ENCODE results near the gene MARCHF2.

The MARCHF2 gene

GRCh38 chr19:8449830-8450229 lies 36.7 kb downstream of the MARCHF2 start:
- H3F3A ChIP-seq (ENCODE audit: control insufficient read depth, insufficient read depth): peaks cover 9% of the 10 kb centered on the region
- H3K4me1 ChIP-seq (ENCODE audit: control insufficient read depth, low read length): peaks cover 41% of the 10 kb centered on the region
- H3K9me3 ChIP-seq (ENCODE audit: control insufficient read depth, insufficient read depth, low read length): no peaks in the 10 kb centered on the region
- TF ChIP-seq, protein P1, sequence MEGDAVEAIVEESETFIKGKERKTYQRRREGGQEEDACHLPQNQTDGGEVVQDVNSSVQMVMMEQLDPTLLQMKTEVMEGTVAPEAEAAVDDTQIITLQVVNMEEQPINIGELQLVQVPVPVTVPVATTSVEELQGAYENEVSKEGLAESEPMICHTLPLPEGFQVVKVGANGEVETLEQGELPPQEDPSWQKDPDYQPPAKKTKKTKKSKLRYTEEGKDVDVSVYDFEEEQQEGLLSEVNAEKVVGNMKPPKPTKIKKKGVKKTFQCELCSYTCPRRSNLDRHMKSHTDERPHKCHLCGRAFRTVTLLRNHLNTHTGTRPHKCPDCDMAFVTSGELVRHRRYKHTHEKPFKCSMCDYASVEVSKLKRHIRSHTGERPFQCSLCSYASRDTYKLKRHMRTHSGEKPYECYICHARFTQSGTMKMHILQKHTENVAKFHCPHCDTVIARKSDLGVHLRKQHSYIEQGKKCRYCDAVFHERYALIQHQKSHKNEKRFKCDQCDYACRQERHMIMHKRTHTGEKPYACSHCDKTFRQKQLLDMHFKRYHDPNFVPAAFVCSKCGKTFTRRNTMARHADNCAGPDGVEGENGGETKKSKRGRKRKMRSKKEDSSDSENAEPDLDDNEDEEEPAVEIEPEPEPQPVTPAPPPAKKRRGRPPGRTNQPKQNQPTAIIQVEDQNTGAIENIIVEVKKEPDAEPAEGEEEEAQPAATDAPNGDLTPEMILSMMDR (IDR thresholded peaks at IDR 0.05; ENCODE audit: low read depth, low read length, poor library complexity, severe bottlenecking): no peak
- TF ChIP-seq EZH2phosphoT487 (IDR thresholded peaks at IDR 0.05; ENCODE audit: borderline replicate concordance, low read length): no peak
- no peak overlapping the region for H3K4me3 ChIP-seq (ENCODE audit: low read length)
- peaks cover 85% of the 10 kb centered on the region for H3K36me3 ChIP-seq (ENCODE audit: control insufficient read depth, low read length)
- no peaks in the 10 kb centered on the region for H3K27me3 ChIP-seq (ENCODE audit: control insufficient read depth, low read length)
- peaks cover 100% of the 10 kb centered on the region for H3K79me2 ChIP-seq (ENCODE audit: control insufficient read depth, low read length)
- no peaks in the 10 kb centered on the region for H3K9me2 ChIP-seq (replicated peaks; ENCODE audit: control insufficient read depth, low read length)
- no peak overlapping the region for H3K4me2 ChIP-seq (ENCODE audit: low read length)
- no peak overlapping the region for H3K27ac ChIP-seq (ENCODE audit: low read depth, low read length)
- H4K20me1 ChIP-seq (ENCODE audit: control insufficient read depth, insufficient read depth, low read depth, low read length): peaks cover 67% of the 10 kb centered on the region

DNA sequence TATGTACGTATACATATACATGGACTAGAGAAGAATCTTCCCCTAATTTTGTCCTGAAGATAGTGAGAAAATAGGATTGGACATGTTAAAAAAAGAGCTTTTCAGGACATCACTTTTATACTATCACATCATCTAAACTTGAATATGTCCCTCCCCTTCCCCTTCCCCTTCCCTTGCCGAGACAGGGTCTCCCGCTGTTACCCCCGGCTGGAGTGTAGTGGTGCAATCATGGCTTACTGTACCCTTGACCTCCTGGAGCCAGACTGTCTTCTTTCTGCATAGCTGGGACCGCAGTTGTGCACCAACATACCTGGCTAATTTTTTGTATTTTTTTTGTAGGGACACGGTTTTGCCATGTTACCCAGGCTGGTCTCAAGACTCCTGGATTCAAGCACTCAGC lies 38.3 kb downstream of the MARCHF2 start:
- H3K9me3 ChIP-seq (ENCODE audit: control insufficient read depth, insufficient read depth, low read length): no peaks in the 10 kb centered on the region
- peaks cover 100% of the 10 kb centered on the region for H3K79me2 ChIP-seq (ENCODE audit: control insufficient read depth, low read length)
- H3K36me3 ChIP-seq (ENCODE audit: control insufficient read depth, low read length): peaks cover 86% of the 10 kb centered on the region
- H3K4me2 ChIP-seq (ENCODE audit: low read length): no peak overlapping the region
- peaks cover 9% of the 10 kb centered on the region for H3F3A ChIP-seq (ENCODE audit: control insufficient read depth, insufficient read depth)
- H4K20me1 ChIP-seq (ENCODE audit: control insufficient read depth, insufficient read depth, low read depth, low read length): peaks cover 68% of the 10 kb centered on the region
- no peak overlapping the region for H3K4me3 ChIP-seq (ENCODE audit: low read length)
- H3K27me3 ChIP-seq (ENCODE audit: control insufficient read depth, low read length): no peaks in the 10 kb centered on the region
- peaks cover 37% of the 10 kb centered on the region for H3K4me1 ChIP-seq (ENCODE audit: control insufficient read depth, low read length)
- TF ChIP-seq, protein P1 (IDR thresholded peaks at IDR 0.05; ENCODE audit: low read depth, low read length, poor library complexity, severe bottlenecking): no peak
- no peak for TF ChIP-seq EZH2phosphoT487 (IDR thresholded peaks at IDR 0.05; ENCODE audit: borderline replicate concordance, low read length)
- no peak overlapping the region for H3K27ac ChIP-seq (ENCODE audit: low read depth, low read length)
- no peaks in the 10 kb centered on the region for H3K9me2 ChIP-seq (replicated peaks; ENCODE audit: control insufficient read depth, low read length)

DNA sequence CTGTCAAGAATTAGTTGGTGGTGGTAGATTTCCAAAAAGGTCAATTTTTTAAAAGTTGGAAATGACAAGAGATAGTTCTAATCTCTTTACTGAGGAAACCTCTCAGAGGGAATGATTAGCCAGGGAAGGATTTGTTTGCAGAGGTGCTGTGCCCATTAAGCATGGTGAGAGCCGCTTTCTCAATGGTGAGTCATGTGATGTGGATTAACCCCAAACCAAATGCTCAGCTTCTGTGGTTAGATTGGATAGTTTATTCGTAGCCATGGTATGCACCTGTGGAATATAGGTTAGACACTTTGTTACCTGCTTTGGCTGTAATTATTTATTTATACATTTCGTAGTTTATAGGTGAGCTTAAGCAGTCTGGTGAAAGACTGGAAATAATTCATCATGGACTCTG lies 38.8 kb downstream of the MARCHF2 start:
- Histone ChIP-seq H3K27me3 (ENCODE audit: control insufficient read depth, low read length) (no peaks in the 10 kb centered on the region), H3K36me3 (ENCODE audit: control insufficient read depth, low read length) (peaks cover 86% of the 10 kb centered on the region), H4K20me1 (ENCODE audit: control insufficient read depth, insufficient read depth, low read depth, low read length) (peaks cover 68% of the 10 kb centered on the region), H3K9me3 (ENCODE audit: control insufficient read depth, insufficient read depth, low read length) (no peaks in the 10 kb centered on the region), H3K4me1 (ENCODE audit: control insufficient read depth, low read length) (peaks cover 36% of the 10 kb centered on the region), H3K27ac (ENCODE audit: low read depth, low read length) (no peak overlapping the region), H3F3A (ENCODE audit: control insufficient read depth, insufficient read depth) (peaks cover 5% of the 10 kb centered on the region; the same call in 1 of the 2 replicates), H3K9me2 (replicated peaks; ENCODE audit: control insufficient read depth, low read length) (no peaks in the 10 kb centered on the region), H3K4me2 (ENCODE audit: low read length) (no peak overlapping the region), H3K79me2 (ENCODE audit: control insufficient read depth, low read length) (peaks cover 100% of the 10 kb centered on the region), H3K4me3 (ENCODE audit: low read length) (no peak overlapping the region)
- TF ChIP-seq, protein P1 (IDR thresholded peaks at IDR 0.05; ENCODE audit: low read depth, low read length, poor library complexity, severe bottlenecking): no peak
- TF ChIP-seq EZH2phosphoT487 (IDR thresholded peaks at IDR 0.05; ENCODE audit: borderline replicate concordance, low read length): no peak
